SK-N-SH (cell line): ENCODE measurements around the gene DNAH7. TPM values are rescaled to one million over a fixed set of nuclear protein-coding genes. Genes with fewer than 3 reads are reported as not detected.

ENCODE experiments used
- CTCF ChIA-PET: fragments of 300-600, 350-600 bp; formaldehyde crosslinking; extraction: SDS; loops from one replicate; lab custom pipeline; 2021; lab: Yijun Ruan, JAX
- POLR2A ChIA-PET: fragments of 350-600 bp; sonication (Branson Sonifier 250); formaldehyde crosslinking; extraction: SDS; loops from one replicate; lab custom pipeline; 2020; ENCODE audit warnings: antibody characterized with exemption, inconsistent platforms; lab: Yijun Ruan, JAX
- DNase-seq: peaks from one replicate; pipeline ENCODE4 v3.0.0; 2012
- H2AFZ ChIP-seq: fragments of 200-600 bp; sonication (generic); 2 replicates; pipeline ENCODE4 v1.8.1; 2016; ENCODE audit warnings: antibody characterized with exemption, mild to moderate bottlenecking, low read depth
- H3F3A ChIP-seq: fragments of 200-600 bp; sonication (generic); replicated peaks from 2 replicates; pipeline ENCODE3; 2016; ENCODE audit warnings: antibody characterized with exemption, mild to moderate bottlenecking; ENCODE audit not compliant: insufficient read depth
- H3K27ac ChIP-seq, 2 experiments: fragments of 200-500 bp in 1 of 2; fragments of 200-600 bp in 1 of 2; sonication (Bioruptor generic) in 1 of 2; sonication (generic), shearing (Covaris generic) in 1 of 2; 2 replicates each; pipeline versions ENCODE4 v1.5.1 to v1.6.1; 2014 to 2016; ENCODE audit warnings: low read depth in 2 of 2, inconsistent platforms in 1 of 2, low read length in 1 of 2, mild to moderate bottlenecking in 1 of 2, mixed read lengths in 1 of 2
- H3K27me3 ChIP-seq: fragments of 200-600 bp; sonication (generic), shearing (Covaris generic); 2 replicates; pipeline ENCODE4 v1.6.1; 2016; ENCODE audit warnings: mixed run types; ENCODE audit not compliant: insufficient read depth
- H3K36me3 ChIP-seq, 2 experiments: fragments of 200-500 bp in 1 of 2; fragments of 200-600 bp in 1 of 2; sonication (Bioruptor generic) in 1 of 2; sonication (generic) in 1 of 2; replicated peaks in 1 of 2; 2 replicates each; pipeline versions ENCODE3 to v1.5.1; 2014 to 2016; ENCODE audit warnings: low read length in 1 of 2, mild to moderate bottlenecking in 1 of 2; ENCODE audit not compliant: insufficient read depth in 2 of 2, control insufficient read depth in 1 of 2
- H3K4me1 ChIP-seq, 2 experiments: fragments of 200-500 bp in 1 of 2; fragments of 200-600 bp in 1 of 2; sonication (Bioruptor generic) in 1 of 2; sonication (generic), shearing (Covaris generic) in 1 of 2; 2 replicates each; pipeline versions ENCODE4 v1.5.1 to v1.6.1; 2014 to 2016; ENCODE audit warnings: low read depth in 1 of 2, low read length in 1 of 2, mixed run types in 1 of 2; ENCODE audit not compliant: insufficient read depth in 2 of 2, control insufficient read depth in 1 of 2
- H3K4me2 ChIP-seq: fragments of 200-600 bp; sonication (generic), shearing (Covaris generic); 2 replicates; pipeline ENCODE4 v1.6.1; 2017; ENCODE audit warnings: mixed run types
- H3K4me3 ChIP-seq, 2 experiments: fragments of 200-500 bp in 1 of 2; fragments of 200-600 bp in 1 of 2; sonication (Bioruptor generic) in 1 of 2; sonication (generic), shearing (Covaris generic) in 1 of 2; 2 replicates each; pipeline versions ENCODE4 v1.5.1 to v1.8.1; 2014 to 2016; ENCODE audit warnings: low read depth in 2 of 2, inconsistent platforms in 1 of 2, low read length in 1 of 2, mild to moderate bottlenecking in 1 of 2, mixed read lengths in 1 of 2, moderate library complexity in 1 of 2
- H3K79me2 ChIP-seq: fragments of 200-600 bp; sonication (generic); 2 replicates; pipeline ENCODE4 v1.8.1; 2017; ENCODE audit warnings: mild to moderate bottlenecking; ENCODE audit not compliant: insufficient read depth
- H3K9ac ChIP-seq: fragments of 200-600 bp; sonication (generic); 2 replicates; pipeline ENCODE4 v1.6.1; 2017; ENCODE audit warnings: mixed run types
- H3K9me2 ChIP-seq: fragments of 200-600 bp; sonication (generic); 2 replicates; pipeline ENCODE4 v1.6.1; 2017; ENCODE audit warnings: mixed run types
- H3K9me3 ChIP-seq: fragments of 200-600 bp; sonication (generic); 2 replicates; pipeline ENCODE4 v1.6.1; 2017; ENCODE audit warnings: mixed run types, mild to moderate bottlenecking, moderate library complexity
- H4K20me1 ChIP-seq: fragments of 200-600 bp; sonication (generic); 2 replicates; pipeline ENCODE4 v1.6.1; 2017; ENCODE audit warnings: mild to moderate bottlenecking, mixed run types; ENCODE audit not compliant: insufficient read depth
- ELF1 ChIP-seq: IDR thresholded peaks from 2 replicates; pipeline ENCODE4 v1.4.0; 2012
- EP300 ChIP-seq, 2 experiments: IDR thresholded peaks; 2 replicates each; pipeline versions ENCODE4 v1.4.0 to v1.6.1; 2012; ENCODE audit warnings: borderline replicate concordance in 1 of 2, low read depth in 1 of 2, low read length in 1 of 2
- EZH2phosphoT487 ChIP-seq: fragments of 200-600 bp; sonication (generic); IDR thresholded peaks from 2 replicates; pipeline ENCODE4 v1.6.1; 2017; ENCODE audit warnings: low read depth, mixed run types, mild to moderate bottlenecking, antibody characterized with exemption, moderate library complexity, borderline replicate concordance
- FOSL2 ChIP-seq: IDR thresholded peaks from 2 replicates; pipeline ENCODE4 v1.4.0; 2012; ENCODE audit warnings: low read depth, mild to moderate bottlenecking, moderate library complexity, borderline replicate concordance
- GATA2 ChIP-seq: sonication (generic); formaldehyde crosslinking; IDR thresholded peaks from 2 replicates; pipeline ENCODE4 v1.5.0; 2020; ENCODE audit warnings: mild to moderate bottlenecking, missing genetic modification reagents
- MXI1 ChIP-seq: IDR thresholded peaks from 2 replicates; pipeline ENCODE4 v1.6.1; 2012; ENCODE audit warnings: mild to moderate bottlenecking, low read depth, low read length, improper control_type of control experiment
- NFIC ChIP-seq: IDR thresholded peaks from 2 replicates; pipeline ENCODE4 v1.4.0; 2012; ENCODE audit warnings: borderline replicate concordance
- NRF1 ChIP-seq: IDR thresholded peaks from 2 replicates; pipeline ENCODE4 v1.6.1; 2012; ENCODE audit warnings: low read depth, mild to moderate bottlenecking, low read length
- POLR2AphosphoS5 ChIP-seq: IDR thresholded peaks from 2 replicates; pipeline ENCODE4 v1.6.1; 2012; ENCODE audit warnings: low read depth, low read length
- RAD21 ChIP-seq: IDR thresholded peaks from 2 replicates; pipeline ENCODE4 v1.6.1; 2012; ENCODE audit warnings: mild to moderate bottlenecking, low read length
- RFX5 ChIP-seq: IDR thresholded peaks from 2 replicates; pipeline ENCODE4 v1.6.1; 2012; ENCODE audit warnings: mild to moderate bottlenecking, improper control_type of control experiment, low read length
- RXRA ChIP-seq: IDR thresholded peaks from 2 replicates; pipeline ENCODE4 v1.4.0; 2012; ENCODE audit warnings: low read depth, mild to moderate bottlenecking, borderline replicate concordance
- SMC3 ChIP-seq: IDR thresholded peaks from 2 replicates; pipeline ENCODE4 v1.6.1; 2012; ENCODE audit warnings: low read depth, low read length, improper control_type of control experiment
- TCF12 ChIP-seq: IDR thresholded peaks from 2 replicates; pipeline ENCODE4 v1.4.0; 2012
- YY1 ChIP-seq: IDR thresholded peaks from 2 replicates; pipeline ENCODE4 v1.4.0; 2012; ENCODE audit warnings: low read depth, mild to moderate bottlenecking
- WGBS: methylation state at CpG from one replicate; pipeline ENCODE4 v1.1.6; 2017; ENCODE audit warnings: low lambda C conversion rate; 5-methylcytosine and 5-hydroxymethylcytosine counted together
- polyA plus RNA-seq, 3 experiments: library from polyadenylated mRNA; depleted of rRNA; stranded (reverse); fragments of >200 nt; gene quantifications; 2 replicates each; pipeline ENCODE4 v1.2.3, GENCODE V29; 2012
- TF ChIP-seq, protein P1 (sequence below): fragments of 200-600 bp; sonication (generic); IDR thresholded peaks from 2 replicates; pipeline ENCODE4 v1.6.1; 2017; ENCODE audit warnings: antibody characterized with exemption, mild to moderate bottlenecking, moderate library complexity
- TF ChIP-seq, protein P2 (sequence below): IDR thresholded peaks from 2 replicates; pipeline ENCODE4; 2012
- TF ChIP-seq, protein P3 (sequence below): IDR thresholded peaks from 2 replicates; pipeline ENCODE4 v1.4.0; 2012; ENCODE audit warnings: low read depth
- TF ChIP-seq, protein P4 (sequence below): IDR thresholded peaks from 2 replicates; pipeline ENCODE4 v1.6.1; 2012; ENCODE audit warnings: mild to moderate bottlenecking, low read depth, low read length, moderate library complexity

The DNAH7 gene
- polyA plus RNA-seq, 1 of the 3 experiments (the other 2 are of a cell fraction) = 1.2 TPM

DNA sequence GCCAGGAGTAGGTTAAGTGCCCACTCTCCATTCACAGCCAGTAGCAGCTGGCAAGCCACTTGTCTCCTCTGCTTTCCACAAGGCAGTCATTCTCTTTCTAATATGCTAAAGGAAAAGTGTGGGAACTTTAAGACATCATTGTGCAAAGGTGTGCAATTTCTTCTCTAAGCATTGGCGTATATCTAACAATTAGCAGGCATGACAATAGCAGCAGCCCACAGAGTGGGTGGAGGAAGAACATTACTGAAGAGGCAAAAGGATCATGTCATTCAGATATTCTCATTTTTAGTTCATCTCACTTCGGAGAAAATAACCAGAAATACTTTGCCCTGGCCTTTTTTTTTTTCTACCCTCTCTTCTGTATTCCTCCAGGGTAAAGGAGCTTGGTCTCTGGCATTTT, 177.6 kb downstream of the DNAH7 start (continued):
- no peak for TF ChIP-seq EZH2phosphoT487
- TF ChIP-seq RFX5 = no peak
- TF ChIP-seq, protein P1, sequence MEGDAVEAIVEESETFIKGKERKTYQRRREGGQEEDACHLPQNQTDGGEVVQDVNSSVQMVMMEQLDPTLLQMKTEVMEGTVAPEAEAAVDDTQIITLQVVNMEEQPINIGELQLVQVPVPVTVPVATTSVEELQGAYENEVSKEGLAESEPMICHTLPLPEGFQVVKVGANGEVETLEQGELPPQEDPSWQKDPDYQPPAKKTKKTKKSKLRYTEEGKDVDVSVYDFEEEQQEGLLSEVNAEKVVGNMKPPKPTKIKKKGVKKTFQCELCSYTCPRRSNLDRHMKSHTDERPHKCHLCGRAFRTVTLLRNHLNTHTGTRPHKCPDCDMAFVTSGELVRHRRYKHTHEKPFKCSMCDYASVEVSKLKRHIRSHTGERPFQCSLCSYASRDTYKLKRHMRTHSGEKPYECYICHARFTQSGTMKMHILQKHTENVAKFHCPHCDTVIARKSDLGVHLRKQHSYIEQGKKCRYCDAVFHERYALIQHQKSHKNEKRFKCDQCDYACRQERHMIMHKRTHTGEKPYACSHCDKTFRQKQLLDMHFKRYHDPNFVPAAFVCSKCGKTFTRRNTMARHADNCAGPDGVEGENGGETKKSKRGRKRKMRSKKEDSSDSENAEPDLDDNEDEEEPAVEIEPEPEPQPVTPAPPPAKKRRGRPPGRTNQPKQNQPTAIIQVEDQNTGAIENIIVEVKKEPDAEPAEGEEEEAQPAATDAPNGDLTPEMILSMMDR = no peak
- TF ChIP-seq, protein P2, sequence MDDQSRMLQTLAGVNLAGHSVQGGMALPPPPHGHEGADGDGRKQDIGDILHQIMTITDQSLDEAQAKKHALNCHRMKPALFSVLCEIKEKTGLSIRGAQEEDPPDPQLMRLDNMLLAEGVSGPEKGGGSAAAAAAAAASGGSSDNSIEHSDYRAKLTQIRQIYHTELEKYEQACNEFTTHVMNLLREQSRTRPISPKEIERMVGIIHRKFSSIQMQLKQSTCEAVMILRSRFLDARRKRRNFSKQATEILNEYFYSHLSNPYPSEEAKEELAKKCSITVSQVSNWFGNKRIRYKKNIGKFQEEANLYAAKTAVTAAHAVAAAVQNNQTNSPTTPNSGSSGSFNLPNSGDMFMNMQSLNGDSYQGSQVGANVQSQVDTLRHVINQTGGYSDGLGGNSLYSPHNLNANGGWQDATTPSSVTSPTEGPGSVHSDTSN = no peak
- TF ChIP-seq ELF1 = no peak
- TF ChIP-seq POLR2AphosphoS5 = no peak
- TF ChIP-seq YY1 = no peak
- TF ChIP-seq, all 33 proteins: peak for 0

DNA sequence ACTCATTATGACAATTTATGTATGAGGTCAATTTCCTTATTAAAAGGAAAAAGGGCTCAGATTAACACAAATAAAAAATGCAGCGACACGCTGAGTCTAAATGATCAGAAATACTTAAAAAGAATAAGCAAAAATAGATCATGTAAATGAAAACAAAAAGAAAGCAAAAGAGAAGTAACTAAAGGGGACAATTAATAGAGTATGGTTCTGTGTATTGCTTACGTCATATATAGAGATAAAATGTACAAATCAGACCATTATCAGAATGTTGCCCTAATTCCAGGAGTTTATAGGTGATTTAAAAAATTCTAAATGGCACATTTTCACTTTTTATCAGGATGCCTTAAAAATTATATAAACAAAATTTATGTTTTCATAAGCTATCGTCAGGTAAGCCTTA, 189.5 kb downstream of the DNAH7 start:
- Histone ChIP-seq H3K36me3 (no peaks in the 10 kb centered on the region), H3K27ac (no peak overlapping the region), H3K4me2 (no peak overlapping the region), H3F3A (no peaks in the 10 kb centered on the region), H3K9ac (no peak overlapping the region), H3K9me3 (no peaks in the 10 kb centered on the region), H3K9me2 (no peaks in the 10 kb centered on the region), H3K79me2 (no peaks in the 10 kb centered on the region), H3K27me3 (no peaks in the 10 kb centered on the region), H3K4me3 (no peak overlapping the region)
- DNase-seq = no peak
- POLR2A ChIA-PET = no interaction called here
- CTCF ChIA-PET = no interaction called here
- TF ChIP-seq GATA2 (CRISPR knock-in tag) (no peak), NRF1 (no peak), TCF12 (no peak), RXRA (no peak), MXI1 (no peak), SMC3 (no peak), NFIC (no peak), RAD21 (no peak), EP300 (IDR thresholded peaks at IDR 0.05; ENCODE audit: borderline replicate concordance in 1 of 2, low read depth in 1 of 2, low read length in 1 of 2) (no peak), POLR2AphosphoS5 (no peak), FOSL2 (no peak)
- TF ChIP-seq, protein P3, sequence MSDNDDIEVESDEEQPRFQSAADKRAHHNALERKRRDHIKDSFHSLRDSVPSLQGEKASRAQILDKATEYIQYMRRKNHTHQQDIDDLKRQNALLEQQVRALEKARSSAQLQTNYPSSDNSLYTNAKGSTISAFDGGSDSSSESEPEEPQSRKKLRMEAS = no peak
- TF ChIP-seq, protein P1 = no peak
- TF ChIP-seq, protein P4, sequence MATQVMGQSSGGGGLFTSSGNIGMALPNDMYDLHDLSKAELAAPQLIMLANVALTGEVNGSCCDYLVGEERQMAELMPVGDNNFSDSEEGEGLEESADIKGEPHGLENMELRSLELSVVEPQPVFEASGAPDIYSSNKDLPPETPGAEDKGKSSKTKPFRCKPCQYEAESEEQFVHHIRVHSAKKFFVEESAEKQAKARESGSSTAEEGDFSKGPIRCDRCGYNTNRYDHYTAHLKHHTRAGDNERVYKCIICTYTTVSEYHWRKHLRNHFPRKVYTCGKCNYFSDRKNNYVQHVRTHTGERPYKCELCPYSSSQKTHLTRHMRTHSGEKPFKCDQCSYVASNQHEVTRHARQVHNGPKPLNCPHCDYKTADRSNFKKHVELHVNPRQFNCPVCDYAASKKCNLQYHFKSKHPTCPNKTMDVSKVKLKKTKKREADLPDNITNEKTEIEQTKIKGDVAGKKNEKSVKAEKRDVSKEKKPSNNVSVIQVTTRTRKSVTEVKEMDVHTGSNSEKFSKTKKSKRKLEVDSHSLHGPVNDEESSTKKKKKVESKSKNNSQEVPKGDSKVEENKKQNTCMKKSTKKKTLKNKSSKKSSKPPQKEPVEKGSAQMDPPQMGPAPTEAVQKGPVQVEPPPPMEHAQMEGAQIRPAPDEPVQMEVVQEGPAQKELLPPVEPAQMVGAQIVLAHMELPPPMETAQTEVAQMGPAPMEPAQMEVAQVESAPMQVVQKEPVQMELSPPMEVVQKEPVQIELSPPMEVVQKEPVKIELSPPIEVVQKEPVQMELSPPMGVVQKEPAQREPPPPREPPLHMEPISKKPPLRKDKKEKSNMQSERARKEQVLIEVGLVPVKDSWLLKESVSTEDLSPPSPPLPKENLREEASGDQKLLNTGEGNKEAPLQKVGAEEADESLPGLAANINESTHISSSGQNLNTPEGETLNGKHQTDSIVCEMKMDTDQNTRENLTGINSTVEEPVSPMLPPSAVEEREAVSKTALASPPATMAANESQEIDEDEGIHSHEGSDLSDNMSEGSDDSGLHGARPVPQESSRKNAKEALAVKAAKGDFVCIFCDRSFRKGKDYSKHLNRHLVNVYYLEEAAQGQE = no peak
- TF ChIP-seq, all 33 proteins: peak for 0
- no peak overlapping the region for H2AFZ ChIP-seq
- 96% methylated on average over 4 of the region's 4 CpGs for WGBS
- no peaks in the 10 kb centered on the region; a peak in 1 of 4 replicates for H3K4me1 ChIP-seq
- no peaks in the 10 kb centered on the region for H4K20me1 ChIP-seq
